ENCODE results near the gene CD47. TPM values are rescaled to one million over a fixed set of nuclear protein-coding genes. Genes with fewer than 3 reads are reported as not detected.
A peak's percentile ranks its signal among the peaks of the same experiment; 100 is the strongest.

CD47 gene
- total RNA-seq, 1 donor from 2014 or later: 190 TPM

DNA sequence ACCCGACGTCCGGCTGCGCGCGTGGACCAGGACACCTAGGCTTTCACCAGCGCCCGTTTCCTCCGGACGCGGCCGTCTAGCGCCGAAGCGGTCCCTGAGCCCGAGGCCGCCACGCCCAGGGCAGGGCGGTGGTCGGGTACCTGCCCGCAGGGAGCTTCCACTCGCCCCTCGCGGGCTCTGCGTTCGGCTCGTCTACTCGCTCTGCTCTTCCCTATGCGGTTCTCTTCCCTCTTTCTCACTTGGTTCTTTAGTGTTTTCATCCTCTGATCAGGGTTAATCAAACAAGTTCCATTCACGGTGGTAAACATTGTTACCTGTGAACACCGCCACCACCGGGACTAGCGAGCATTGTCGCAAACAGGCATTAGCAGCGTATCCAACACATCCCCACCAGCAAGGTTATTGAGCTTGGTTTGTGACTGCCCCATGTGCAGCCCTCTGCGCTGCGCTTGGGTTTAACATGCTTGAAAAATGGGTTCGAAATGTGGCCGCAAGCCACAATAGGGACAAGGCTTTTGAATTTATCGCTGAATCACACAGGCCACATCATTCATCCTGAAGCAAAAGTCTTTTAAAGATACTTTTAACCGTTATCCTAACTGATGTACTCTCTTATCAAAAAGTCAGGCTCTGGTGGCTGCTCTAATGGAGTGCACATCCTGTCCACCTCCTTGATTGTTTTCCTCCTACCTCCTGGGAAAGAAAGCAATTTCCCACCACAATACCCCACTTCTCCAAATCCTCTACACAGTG is 843 bp upstream of the CD47 start:
- DNase-seq (ENCODE audit: low read depth): no peak

DNA sequence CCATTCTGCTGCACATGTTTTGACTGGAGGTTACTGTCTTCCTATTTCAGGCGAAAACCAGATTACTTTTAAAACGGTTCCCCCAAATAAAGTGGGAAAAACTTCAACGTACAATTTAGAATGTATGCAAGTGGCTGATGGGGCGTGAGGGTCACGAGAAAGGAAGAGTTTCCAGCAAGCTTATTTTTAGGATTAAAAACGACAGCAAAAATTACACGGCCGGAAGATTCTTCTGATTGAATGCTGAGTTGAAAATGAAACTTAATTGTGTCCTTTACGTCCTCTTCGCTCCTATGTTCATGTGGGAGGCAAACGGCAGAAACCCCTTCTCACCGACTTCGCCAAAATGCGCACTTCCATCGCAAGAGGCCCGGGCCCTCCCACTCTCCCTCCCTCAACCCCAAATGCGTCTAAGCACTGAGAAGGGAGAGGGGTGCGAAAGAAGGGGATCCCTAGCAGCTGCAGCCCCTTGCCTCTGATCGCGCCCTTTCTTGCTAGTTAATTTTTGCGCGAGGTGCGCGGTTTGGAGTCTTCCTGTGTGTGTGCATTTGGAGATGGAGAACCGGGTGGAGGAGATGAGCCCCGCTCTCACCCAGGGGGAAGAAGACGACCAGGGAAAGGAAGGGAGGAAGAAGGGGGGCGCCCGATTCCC is 656 bp downstream of the CD47 start:
- peak; percentile 20 for DNase-seq (ENCODE audit: low read depth)

DNA sequence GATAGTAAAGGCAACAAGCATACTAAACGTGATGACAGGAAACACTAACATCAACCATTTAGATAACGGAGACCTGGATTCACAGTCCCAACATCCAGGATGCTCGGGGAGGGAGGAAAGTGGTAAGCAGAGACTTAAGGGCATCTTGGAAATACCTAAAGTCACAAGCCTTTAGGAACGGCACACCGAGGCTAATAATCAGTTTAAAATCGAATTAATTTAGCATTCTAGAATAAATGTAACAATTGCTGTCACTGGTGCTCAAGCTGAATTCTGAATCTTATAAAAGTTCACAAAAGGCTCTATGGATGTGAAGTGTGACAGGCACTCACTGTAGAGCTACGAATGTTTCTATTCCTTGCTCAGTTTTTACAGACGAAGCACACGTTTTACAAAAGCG is 1.3 kb downstream of the CD47 start:
- DNase-seq (ENCODE audit: low read depth): no peak

DNA sequence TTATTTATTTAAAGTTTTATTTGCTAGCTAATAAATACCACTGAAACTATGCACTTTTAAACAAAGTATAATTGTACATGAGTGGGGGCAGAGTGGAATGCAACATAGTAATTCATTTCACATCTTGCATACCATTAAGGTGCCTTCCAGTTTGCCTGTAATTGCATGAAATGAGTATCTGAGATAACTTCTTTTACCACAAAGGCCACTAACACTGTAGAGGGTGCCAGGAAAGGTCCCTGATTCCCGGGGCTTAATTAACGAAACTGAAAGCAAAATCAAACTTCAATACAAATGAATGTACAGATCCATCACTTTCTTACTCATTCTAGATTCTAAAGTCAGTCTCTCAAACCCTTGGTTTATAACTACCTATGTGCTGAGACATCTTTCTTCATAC is 2.1 kb downstream of the CD47 start:
- DNase-seq (ENCODE audit: low read depth): peak; percentile 51

DNA sequence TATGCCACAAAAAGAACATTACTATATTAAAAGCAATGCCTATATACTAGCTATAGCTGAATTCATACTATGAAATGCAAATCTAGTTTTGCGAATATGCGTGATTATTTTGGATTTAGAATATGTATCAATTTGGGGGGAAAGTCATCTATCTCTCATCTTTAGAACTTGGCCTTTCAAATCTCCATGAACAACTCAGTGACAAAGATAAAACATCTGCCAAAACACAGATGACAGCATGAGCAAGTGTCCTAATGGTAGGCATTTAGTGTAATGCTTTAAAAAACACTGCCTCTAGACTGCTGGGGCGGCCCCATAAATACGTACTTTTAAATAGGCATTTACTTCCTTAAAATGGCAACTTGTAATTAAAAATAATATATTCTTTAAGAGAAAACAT is 2.7 kb downstream of the CD47 start:
- no peak for DNase-seq (ENCODE audit: low read depth)

DNA sequence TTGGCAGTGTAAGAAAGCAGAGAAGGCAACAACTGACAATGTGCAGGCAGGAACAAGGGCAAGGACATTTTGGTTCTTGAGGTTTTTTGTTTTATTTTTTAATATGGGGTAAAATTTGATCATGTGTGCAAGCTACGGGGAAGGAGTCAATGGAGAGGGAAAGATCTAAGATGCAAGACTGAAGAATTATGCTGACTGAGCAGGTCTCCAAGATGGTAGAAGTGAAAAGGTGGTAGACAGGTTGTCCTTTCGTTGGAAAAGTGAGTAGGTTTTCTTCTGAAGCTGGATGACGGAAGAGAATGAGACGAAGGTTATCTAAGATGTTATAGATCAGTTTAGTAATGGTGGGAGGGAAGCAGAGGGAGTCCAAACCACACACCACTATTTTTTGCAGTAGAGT is 4.2 kb downstream of the CD47 start:
- DNase-seq (ENCODE audit: low read depth): no peak

DNA sequence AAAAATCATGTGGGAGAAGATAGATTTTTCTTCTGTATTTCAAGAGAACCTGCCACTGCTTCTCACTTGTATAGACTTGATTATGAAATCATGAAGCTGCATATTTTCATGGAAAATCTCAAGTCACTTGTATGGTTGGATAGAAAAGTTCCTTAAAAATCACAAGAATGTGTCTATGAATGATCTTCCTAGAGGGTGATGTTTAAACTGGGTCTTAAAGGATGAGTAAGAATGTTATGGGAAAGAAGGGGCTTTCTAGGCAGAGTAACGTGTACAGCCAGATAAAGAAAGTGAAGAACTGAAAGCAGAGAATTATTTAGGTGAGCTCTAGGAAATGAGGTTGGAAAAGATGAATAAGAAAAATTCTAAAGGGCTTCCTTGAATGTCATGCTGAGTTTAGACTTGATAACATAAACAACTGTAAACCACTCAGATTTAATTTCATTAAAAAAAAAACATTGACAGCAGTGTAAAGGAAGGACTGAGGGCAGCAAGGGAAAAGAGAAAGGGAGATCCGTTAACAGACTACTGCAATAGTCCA is 5.0 kb downstream of the CD47 start:
- DNase-seq (ENCODE audit: low read depth): no peak

DNA sequence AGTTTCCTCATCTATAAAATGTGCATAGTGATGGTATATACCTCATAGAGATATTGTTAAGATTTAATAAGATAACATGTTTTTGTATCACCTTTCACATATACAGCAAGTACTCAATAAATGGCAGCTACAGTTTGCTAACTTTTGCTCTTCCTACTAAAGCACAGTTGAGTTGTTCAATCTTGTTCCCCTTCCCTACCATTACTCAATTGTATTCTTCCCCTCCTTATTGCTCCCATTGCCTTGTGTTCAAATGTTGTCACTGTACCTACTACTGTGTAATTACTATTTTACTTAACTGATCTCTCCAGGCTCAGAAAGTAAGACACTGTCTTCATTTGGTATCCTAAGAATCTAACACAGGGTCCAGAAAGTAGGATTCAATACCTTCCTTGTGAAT is 5.5 kb downstream of the CD47 start:
- DNase-seq (ENCODE audit: low read depth): no peak

DNA sequence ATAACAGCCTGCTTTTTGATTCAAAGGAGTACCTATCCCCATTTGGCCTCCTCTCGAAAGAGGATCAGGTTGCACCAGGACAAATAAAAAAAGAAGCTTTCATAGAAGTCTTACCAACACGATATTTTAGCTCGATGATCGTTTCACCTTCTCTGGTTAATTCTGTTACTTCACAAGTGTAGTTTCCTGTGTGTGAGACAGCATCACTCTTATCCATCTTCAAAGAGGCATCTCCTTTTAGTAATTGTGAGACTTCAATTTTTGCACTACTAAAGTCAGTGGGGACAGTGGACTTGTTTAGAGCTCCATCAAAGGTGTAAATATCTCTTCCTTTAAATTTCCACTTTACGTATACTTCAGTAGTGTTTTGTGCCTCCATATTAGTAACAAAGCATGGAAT is 11.0 kb downstream of the CD47 start:
- DNase-seq (ENCODE audit: low read depth): no peak

DNA sequence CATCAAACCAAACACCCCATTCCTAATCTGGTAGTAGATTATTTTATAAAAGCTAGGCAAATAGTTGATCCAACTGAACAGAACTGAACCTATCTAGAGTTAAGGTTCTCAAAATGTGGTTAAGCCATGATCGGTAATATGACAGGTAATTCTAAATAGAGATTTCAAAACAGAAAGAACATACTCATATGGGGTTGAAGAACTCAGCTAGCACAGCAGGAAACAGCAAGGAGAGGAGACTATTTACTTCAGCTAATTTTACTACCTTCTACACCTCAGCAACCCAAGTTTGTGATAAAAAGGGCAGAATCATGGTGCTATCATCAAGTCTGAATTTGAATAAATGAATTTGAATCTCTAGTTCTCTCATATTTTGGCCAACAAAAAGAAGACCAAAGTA is 11.8 kb downstream of the CD47 start:
- DNase-seq (ENCODE audit: low read depth): no peak

DNA sequence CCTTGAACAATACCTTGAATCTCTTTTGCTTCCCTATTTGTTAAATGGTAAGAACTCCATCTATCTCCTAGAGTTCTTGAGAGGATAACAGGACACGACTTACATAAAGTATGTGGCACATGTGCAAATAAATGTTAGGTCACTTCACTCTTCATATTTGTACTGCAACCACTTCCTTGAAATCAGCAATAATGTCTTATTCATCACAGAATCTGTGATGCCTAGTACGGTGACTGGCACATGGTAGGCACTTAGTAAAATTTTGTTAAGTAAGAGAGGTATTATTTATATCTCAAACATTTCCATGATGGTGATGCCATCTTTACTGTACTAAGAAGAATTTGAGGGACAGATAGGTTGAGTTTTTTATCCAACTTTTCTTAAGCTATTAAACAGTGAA is 14.3 kb downstream of the CD47 start:
- no peak for DNase-seq (ENCODE audit: low read depth)

DNA sequence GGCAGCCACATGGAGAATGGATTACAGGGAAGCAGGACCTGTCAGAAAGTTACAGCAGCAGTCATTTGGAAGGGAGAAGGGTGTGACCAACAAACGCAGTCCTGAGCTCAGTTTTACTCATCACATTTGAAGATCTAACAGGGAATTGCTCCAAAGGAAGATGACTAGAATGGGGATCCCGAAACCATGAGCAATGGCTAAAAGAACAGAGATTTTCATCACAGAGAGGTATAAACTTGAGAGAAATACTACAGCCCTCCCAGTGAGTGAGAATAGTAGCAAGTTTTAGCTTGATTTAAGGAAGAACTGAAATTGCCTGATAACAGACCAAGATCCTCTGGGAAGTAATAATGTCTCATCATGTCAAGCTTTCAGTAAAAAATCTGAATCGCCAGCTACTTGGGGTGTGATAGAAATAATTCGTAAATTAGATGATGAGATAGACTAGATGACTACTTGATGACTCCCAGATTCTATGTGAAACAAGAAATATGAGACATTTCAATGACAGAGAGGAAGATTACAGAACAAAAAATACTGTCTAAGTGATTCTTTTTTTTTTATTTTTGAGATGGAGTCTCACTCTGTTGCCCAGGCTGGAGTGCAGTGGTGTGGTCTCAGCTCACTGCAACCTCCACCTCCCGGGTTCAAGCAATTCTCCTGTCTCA is 16.9 kb downstream of the CD47 start:
- DNase-seq (ENCODE audit: low read depth): no peak

DNA sequence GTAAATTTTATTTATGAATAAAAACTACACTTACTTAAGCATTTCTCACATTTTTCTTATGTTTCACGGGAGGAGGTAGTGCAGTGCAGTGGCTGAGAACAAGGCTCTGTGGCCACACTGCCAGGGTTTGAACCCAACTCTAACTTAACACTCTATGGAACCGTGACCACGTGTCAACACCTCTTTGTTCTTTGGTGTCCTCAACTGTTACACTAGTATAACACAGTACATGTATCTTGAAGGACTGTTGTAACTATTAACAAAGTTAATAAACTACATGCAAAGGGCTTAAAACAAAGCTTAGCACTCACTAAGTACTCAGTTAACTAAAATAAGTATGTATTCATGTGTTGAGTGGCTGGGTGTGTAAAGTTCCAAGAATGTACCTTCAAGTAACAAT is 19.5 kb downstream of the CD47 start:
- DNase-seq (ENCODE audit: low read depth): no peak

DNA sequence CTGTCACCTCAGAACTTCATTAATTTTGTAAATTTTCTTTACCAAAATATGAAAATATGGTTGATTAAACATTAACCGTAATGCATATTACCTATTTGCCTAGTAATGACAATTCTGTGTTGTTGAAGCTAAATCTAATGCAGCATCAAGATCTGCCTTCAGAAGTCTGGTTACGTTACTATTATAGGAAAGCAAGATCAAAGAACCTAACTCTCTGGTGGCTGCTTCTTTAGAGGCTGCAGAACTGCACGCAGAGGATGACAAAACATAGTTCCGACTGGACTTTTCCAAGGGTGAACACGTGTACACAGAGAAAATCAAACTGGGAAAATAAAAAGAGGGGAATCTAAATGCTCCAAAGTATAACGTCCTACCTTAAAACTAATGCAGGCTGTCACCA is 20.5 kb downstream of the CD47 start:
- no peak for DNase-seq (ENCODE audit: low read depth)

DNA sequence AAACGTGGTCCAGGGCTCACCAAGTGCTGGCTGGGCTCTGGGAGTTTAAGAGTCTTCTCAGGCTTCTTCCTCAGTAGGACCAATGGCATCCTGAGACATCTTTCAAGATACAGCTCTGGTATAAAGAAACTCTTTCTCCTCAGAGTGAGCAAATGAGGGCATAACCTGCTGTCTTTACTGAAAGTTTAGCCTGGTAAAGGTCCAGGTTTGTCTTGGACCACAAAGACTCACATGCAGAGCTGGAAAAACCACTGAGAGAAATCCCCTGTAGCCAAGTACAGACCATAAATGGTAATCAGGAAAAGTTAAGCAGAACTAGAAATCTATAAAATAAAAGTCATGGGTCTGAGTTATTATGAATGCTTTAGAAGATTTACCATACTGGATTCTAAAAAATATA is 23.1 kb downstream of the CD47 start:
- peak; percentile 9 for DNase-seq (ENCODE audit: low read depth)

DNA sequence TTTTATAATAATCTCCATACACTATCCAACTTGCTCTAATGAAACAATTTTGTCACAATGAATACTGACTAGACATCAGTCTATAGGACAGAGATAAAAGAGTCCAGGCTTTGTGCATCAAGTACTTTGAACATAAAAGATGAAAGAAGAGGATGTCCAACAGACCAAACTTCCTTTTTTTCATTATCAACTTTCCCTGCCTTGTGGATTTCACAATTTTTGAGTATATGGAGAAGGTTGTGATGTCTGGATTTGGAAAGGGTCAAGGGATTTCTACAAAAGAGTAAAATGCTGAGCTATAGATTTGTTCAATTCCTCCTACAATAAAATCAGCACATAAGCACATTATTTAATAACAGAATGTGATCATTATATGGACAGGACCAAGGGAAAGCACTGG is 25.7 kb downstream of the CD47 start:
- DNase-seq (ENCODE audit: low read depth): no peak

DNA sequence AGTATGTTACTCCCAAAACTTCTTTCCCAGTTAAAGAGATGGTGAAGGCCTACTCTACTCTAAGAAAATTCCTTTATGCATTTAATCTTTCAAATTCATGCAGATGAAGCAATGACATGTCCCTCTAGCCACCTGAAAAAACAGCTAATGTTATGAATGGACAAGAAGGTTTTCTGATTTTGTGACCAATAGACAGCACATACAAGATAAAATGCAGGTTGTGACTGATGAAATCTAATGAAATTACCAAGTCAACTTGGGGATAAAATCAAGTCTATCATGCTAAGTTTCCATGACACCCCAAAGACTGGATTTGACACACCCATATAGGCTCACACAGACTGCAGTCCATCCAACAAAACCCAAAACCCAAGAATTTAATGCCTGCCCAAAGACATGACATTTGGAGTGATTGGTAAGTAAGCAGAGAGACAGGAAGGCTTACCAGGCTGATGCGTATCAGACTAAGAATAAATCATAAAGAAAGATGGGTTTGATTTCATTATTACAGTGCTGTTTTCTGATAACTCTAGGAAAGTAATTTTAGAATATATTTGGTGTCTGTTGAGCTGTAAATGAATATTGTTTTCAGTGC is 26.4 kb downstream of the CD47 start:
- no peak for DNase-seq (ENCODE audit: low read depth)

DNA sequence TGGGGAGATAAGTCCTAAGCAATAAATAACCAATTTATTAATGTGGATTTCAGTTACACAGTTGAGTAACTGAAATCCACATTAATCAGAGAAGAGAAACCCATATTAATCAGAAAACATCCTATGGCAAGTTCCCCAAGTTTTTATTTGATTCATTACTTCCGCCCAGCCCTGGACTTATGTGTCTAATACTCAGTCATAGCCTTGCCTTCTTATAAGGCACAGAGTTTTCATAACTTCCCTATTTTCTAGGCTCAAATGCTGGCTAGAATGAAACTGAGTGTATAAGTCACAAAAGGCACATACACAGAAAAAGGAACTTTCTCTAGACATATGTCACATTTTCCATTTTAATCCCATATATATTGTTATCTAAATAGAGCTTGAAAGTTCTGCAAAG is 28.8 kb downstream of the CD47 start:
- DNase-seq (ENCODE audit: low read depth): no peak

DNA sequence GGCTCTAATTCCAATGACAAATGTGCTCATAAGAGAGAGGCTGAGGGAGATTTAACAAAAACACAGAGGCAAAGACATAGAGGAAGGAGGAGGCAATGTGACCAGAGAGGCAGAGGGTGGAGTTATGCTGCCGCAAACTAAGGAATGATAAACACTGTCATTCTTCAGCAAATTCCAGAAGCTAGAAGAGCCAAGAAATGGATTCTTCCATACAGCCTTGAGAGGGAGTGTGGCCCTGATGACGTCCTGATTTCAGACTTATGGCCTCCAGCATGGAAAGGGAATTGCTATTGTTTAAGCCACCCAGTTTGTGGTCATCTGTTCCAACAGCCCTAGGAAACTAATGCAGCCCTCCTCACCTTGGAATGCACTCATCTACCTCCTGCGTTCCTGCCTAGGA is 30.5 kb downstream of the CD47 start:
- no peak for DNase-seq (ENCODE audit: low read depth)

DNA sequence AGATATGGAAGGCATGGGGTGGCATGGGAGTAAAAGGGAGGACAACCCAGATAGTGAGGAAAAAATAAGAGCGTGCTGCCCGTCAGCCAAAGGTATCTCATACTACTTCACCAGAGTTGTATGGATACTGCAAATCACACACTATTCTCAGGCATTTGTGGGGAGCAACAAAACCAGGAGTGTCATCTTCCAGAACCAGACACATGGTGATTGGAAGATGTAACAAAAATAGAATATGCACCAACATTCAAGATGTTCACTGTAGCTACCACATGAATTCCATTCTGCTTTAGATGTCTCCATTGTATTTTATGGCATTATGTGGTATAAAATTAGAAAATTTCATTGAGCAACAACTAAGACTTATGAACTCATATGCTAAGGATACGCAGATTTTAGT is 34.9 kb downstream of the CD47 start:
- DNase-seq (ENCODE audit: low read depth): no peak

DNA sequence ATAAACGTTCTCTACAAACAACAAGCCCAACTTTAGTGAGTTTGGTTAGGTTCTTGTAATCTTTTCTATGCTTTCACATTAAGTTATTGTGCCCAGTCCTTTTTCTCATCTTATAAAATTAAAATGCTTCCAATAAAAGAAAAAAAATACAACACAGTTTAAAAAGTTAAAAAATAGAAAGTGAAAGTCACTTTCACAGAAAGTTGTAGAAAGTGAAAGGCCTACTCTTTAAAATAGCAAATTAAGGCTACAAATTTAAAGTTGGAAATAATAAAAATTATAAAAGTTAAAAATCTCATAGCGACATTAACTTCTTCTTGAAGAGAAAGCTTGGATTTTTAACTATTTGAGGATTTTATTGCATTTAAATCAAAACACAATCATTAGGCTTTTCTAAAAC is 35.9 kb downstream of the CD47 start:
- DNase-seq (ENCODE audit: low read depth): no peak

DNA sequence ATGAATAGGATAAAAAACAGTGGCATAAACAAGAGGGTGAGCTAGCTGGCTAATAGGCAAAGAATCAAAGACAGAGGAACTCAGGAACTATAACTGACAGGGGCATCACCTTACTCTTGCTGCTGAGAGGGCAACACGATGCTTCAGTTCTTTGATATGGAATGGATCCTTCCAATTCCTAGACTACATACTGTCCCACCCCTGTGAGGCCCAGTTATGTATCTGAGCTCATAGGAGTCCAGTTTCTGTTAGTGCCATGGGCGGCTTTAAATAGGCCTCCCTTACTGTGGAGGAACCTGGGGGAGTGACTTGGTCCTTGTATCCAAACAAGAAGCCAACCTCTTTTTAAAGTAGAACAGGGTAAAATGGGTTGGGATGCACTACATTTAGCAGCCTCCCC is 37.3 kb downstream of the CD47 start:
- DNase-seq (ENCODE audit: low read depth): no peak

DNA sequence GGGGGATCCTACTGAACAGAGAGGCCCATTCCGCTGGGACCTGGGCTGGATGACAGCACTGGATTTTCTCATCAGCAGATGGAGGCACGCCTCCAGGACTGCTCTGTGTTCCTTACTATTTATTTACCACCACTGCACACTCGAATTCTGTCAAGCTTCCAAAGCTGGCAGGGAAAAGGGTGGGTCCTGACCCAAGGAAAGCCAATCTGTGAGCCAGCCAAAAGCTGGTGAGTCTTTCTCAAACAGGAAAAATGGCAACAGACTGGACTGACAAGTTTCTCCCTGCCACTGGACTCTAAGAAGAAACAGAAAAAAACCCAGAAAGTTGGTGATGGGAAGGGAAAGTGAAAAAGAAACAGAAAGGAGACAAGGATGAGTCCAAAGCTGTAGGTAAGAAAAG is 37.8 kb downstream of the CD47 start:
- DNase-seq (ENCODE audit: low read depth): peak; percentile 9
